Measurements from ENCODE around the gene ZNF165.

DNA sequence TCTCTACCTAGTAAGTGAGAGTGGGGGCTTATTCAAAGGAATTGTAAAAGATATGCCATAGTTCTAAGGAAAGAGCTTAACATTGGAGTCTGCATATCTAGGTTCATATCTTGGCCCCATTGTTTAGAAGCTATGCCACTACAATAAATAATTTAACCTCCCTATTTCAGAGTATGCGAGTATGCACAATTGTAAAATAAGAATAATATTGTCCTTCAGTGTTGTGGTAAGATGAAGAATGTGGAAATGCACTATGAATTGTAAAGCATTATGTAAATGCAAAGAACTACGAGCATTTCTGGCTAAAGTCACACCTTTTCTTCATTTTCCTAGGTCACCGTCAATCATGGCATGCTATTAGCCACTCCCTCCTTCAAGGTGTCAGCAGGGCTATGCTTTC lies 16.1 kb upstream of the ZNF165 start:
- TF ChIP-seq CTCF (IDR thresholded peaks at IDR 0.05) (no peak), POLR2A (IDR thresholded peaks at IDR 0.05) (no peak)

All from body of pancreas (tissue), 4 donors.